Mesendoderm (in vitro differentiated cells): ENCODE data around the gene TPRG1L.
A peak's percentile ranks its signal among the peaks of the same experiment; 100 is the strongest.

ENCODE experiments used
- DNase-seq: peaks from one replicate; pipeline ENCODE4 v3.0.0; 2013
- H2AK5ac ChIP-seq: 2 replicates; pipeline ENCODE4 v1.6.1; 2013; ENCODE audit warnings: low read length, inconsistent platforms
- H2BK120ac ChIP-seq: 2 replicates; pipeline ENCODE4 v1.6.1; 2013; ENCODE audit warnings: low read depth, mild to moderate bottlenecking, low read length, moderate library complexity, mixed read lengths
- H2BK15ac ChIP-seq: replicated peaks from 2 replicates; pipeline ENCODE4 v1.6.1; 2013; ENCODE audit warnings: low read depth, mild to moderate bottlenecking, moderate library complexity
- H2BK5ac ChIP-seq: 2 replicates; pipeline ENCODE4 v1.6.1; 2013; ENCODE audit warnings: low read length, inconsistent platforms
- H3K18ac ChIP-seq: 2 replicates; pipeline ENCODE4 v1.6.1; 2013; ENCODE audit warnings: mild to moderate bottlenecking, low read length, mixed read lengths
- H3K23ac ChIP-seq: one replicate; pipeline ENCODE4 v1.6.1; 2013; ENCODE audit warnings: low read length
- H3K27ac ChIP-seq: 2 replicates; pipeline ENCODE4 v1.5.1; 2013; ENCODE audit warnings: low read depth, mild to moderate bottlenecking, inconsistent platforms, low read length, moderate library complexity
- H3K27me3 ChIP-seq: 2 replicates; pipeline ENCODE4 v1.6.1; 2013; ENCODE audit warnings: low read length, control low read depth, mild to moderate bottlenecking, inconsistent platforms; ENCODE audit not compliant: insufficient read depth, poor library complexity
- H3K36me3 ChIP-seq: 2 replicates; pipeline ENCODE4 v1.6.1; 2013; ENCODE audit warnings: low read length, inconsistent platforms; ENCODE audit not compliant: control insufficient read depth, insufficient read depth
- H3K4ac ChIP-seq: one replicate; pipeline ENCODE4 v1.6.1; 2013; ENCODE audit warnings: low read depth, mild to moderate bottlenecking, low read length, moderate library complexity
- H3K4me1 ChIP-seq: 2 replicates; pipeline ENCODE4 v1.6.1; 2013; ENCODE audit warnings: low read depth, low read length, inconsistent platforms; ENCODE audit not compliant: control insufficient read depth
- H3K4me2 ChIP-seq: 2 replicates; pipeline ENCODE4 v1.6.1; 2013; ENCODE audit warnings: low read length
- H3K4me3 ChIP-seq: 2 replicates; pipeline ENCODE4 v1.5.1; 2013; ENCODE audit warnings: mild to moderate bottlenecking, low read length
- H3K56ac ChIP-seq: one replicate; pipeline ENCODE4 v1.6.1; 2013; ENCODE audit warnings: low read length
- H3K79me1 ChIP-seq: 2 replicates; pipeline ENCODE4 v1.6.1; 2013; ENCODE audit warnings: low read length, inconsistent platforms
- H3K79me2 ChIP-seq: 2 replicates; pipeline ENCODE4 v1.6.1; 2013; ENCODE audit warnings: mild to moderate bottlenecking, low read length; ENCODE audit not compliant: control insufficient read depth, insufficient read depth
- H3K9ac ChIP-seq: 2 replicates; pipeline ENCODE4 v1.6.1; 2013; ENCODE audit warnings: low read length, inconsistent platforms
- H4K5ac ChIP-seq: one replicate; pipeline ENCODE4 v1.6.1; 2013; ENCODE audit warnings: low read length
- H4K8ac ChIP-seq: one replicate; pipeline ENCODE4 v1.6.1; 2013; ENCODE audit warnings: low read depth, mild to moderate bottlenecking, control low read depth, low read length, moderate library complexity
- WGBS: extraction: QIAGEN DNeasy Blood & Tissue Kit; methylation state at CpG from one replicate; pipeline ENCODE4 v1.1.7; 2013; ENCODE audit warnings: low lambda C conversion rate, missing lambda C conversion rate; ENCODE audit not compliant: insufficient coverage; ENCODE audit errors: extremely low coverage; 5-methylcytosine and 5-hydroxymethylcytosine counted together

Gene TPRG1L

DNA sequence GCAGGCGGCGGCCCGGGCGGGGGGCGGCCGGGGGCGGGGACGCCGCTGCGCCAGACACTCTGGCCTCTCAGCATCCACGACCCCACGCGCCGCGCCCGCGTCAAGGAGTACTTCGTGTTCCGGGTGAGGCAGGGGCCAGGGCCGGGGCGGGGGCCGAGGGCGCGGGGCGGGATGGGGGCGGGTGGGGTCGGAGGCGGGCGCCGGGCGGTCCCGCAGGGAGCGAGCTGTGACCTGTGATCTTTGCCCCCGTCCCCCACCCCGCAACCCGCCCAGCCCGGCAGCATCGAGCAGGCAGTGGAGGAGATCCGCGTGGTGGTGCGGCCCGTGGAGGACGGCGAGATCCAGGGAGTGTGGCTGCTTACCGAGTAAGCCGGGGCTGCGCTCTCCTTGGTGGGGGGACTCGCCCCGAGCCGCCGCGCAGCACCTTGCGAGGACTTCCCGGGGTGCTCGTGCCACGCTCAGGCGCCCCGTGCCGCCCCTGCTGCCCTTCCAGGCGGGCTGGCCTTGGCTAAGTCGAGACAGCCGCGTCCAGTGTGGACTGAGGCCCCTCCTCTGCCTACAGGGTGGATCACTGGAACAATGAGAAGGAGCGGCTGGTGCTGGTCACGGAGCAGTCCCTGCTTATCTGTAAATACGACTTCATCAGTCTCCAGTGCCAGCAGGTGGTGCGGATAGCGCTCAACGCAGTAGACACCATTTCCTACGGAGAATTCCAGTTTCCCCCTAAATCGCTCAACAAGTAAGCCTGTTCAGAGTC, 514 bp downstream of the TPRG1L start:
- Histone ChIP-seq H4K8ac (no peak overlapping the region), H3K18ac (peak overlapping the region; percentile 33), H3K4me1 (peaks cover 3% of the 10 kb centered on the region), H3K56ac (peak overlapping the region; percentile 84), H2BK15ac (no peak overlapping the region), H2BK120ac (no peak overlapping the region), H3K4me3 (peak overlapping the region; percentile 68), H3K9ac (peak overlapping the region; percentile 85), H3K23ac (peak overlapping the region; percentile 24), H3K4ac (no peak overlapping the region), H3K79me2 (no peaks in the 10 kb centered on the region), H2BK5ac (no peak overlapping the region), H3K4me2 (peak overlapping the region; percentile 81), H2AK5ac (no peak overlapping the region), H3K36me3 (no peaks in the 10 kb centered on the region), H3K27me3 (no peaks in the 10 kb centered on the region), H4K5ac (no peak overlapping the region), H3K79me1 (peaks cover 3% of the 10 kb centered on the region), H3K27ac (no peak overlapping the region)
- WGBS: no CpG with 5 or more reads among the region's 71 CpGs
- peak; percentile 75 for DNase-seq

DNA sequence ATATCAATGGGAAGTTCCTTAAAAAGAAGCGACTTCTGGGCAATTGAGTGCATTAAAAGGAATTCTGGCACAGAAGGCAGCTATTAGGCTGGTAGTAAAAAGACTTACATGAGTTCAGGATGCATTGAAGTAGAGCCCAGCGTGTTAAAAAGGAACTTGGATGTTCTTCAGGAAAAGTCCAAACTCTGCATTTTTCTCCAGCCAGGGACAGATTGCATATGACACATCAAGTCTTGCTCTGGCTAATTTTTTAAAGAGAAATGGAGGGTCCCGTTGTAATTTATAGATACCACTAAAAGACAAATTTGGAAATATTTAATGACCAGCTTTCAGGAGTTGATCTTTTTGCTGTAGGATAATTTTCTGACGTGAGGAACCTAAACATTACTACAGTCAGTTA, 1.2 kb downstream of the TPRG1L start:
- Histone ChIP-seq H3K4me3 (no peak overlapping the region), H2BK5ac (no peak overlapping the region), H3K36me3 (no peaks in the 10 kb centered on the region), H4K8ac (no peak overlapping the region), H3K79me1 (peaks cover 3% of the 10 kb centered on the region), H2AK5ac (no peak overlapping the region), H3K27ac (no peak overlapping the region), H2BK120ac (no peak overlapping the region), H3K23ac (no peak overlapping the region), H3K79me2 (no peaks in the 10 kb centered on the region), H2BK15ac (no peak overlapping the region), H4K5ac (no peak overlapping the region), H3K4ac (no peak overlapping the region), H3K4me2 (no peak overlapping the region), H3K56ac (no peak overlapping the region), H3K9ac (peak overlapping the region; percentile 85), H3K4me1 (peaks cover 3% of the 10 kb centered on the region), H3K18ac (no peak overlapping the region), H3K27me3 (no peaks in the 10 kb centered on the region)
- WGBS: no CpG with 5 or more reads among the region's 4 CpGs
- DNase-seq: no peak

DNA sequence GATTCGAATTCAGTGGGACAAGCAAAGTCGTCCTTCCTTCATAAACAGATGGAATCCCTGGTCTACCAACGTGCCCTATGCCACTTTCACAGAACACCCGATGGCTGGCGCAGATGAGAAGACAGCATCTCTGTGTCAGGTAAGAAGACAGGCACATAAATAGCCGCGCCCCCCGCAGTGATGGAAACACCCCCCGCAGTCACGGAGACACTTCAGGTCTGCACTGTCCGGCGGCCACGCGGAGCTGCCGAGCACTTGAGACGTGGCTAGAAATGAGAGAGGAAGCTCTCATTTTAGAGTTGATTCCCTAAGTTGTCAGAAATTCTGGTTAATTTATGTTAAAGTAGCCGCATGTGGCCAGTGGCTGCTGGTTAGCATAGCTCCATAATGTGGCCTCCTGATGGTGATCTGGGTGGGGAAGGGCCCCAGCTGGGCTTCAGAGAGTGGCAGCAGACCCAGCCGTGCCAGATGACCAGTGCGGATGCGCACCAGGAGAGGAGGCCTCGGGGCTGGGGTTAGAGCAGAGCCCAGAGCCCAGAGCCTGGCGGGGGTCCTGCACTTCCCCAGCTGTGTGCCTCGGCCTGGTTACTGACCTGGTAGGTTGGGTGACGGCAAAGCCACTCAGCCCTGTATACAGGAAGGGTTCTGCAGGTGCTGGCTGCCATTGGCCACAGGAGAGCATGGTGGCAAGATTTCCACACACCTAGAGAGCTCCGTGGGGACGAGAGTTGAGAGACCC, 2.9 kb downstream of the TPRG1L start:
- Histone ChIP-seq H3K79me1 (peaks cover 3% of the 10 kb centered on the region), H3K27ac (no peak overlapping the region), H3K79me2 (no peaks in the 10 kb centered on the region), H3K23ac (no peak overlapping the region), H2BK5ac (no peak overlapping the region), H4K5ac (no peak overlapping the region), H3K4me1 (peaks cover 3% of the 10 kb centered on the region), H3K4ac (no peak overlapping the region), H3K4me2 (no peak overlapping the region), H3K4me3 (no peak overlapping the region), H3K9ac (no peak overlapping the region), H2AK5ac (no peak overlapping the region), H3K56ac (no peak overlapping the region), H2BK120ac (no peak overlapping the region), H4K8ac (no peak overlapping the region), H2BK15ac (no peak overlapping the region), H3K18ac (no peak overlapping the region), H3K36me3 (no peaks in the 10 kb centered on the region), H3K27me3 (no peaks in the 10 kb centered on the region)
- DNase-seq: no peak
- no CpG with 5 or more reads among the region's 26 CpGs for WGBS

DNA sequence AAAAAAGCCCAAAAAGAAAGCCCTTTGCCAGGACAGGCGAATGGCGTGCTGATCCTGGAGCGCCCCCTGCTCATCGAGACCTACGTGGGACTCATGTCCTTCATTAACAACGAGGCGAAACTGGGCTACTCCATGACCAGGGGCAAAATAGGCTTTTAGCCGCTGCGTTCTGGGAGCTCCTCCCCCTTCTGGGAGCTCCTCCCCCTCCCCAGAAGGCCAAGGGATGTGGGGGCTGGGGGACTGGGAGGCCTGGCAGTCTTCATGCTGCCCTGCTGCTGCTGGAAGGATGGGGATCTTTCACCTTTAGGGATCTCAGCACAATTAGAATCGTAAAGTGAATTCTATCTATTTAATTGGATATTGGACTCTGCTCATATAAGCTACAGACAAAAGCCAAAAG, 3.6 kb downstream of the TPRG1L start:
- Histone ChIP-seq H3K9ac (no peak overlapping the region), H3K27me3 (no peaks in the 10 kb centered on the region), H2BK5ac (no peak overlapping the region), H3K4me3 (no peak overlapping the region), H3K4me2 (no peak overlapping the region), H3K79me2 (no peaks in the 10 kb centered on the region), H2BK120ac (no peak overlapping the region), H3K4me1 (peaks cover 3% of the 10 kb centered on the region), H3K18ac (no peak overlapping the region), H3K79me1 (peaks cover 3% of the 10 kb centered on the region), H4K8ac (no peak overlapping the region), H4K5ac (no peak overlapping the region), H3K36me3 (no peaks in the 10 kb centered on the region), H3K56ac (no peak overlapping the region), H2BK15ac (no peak overlapping the region), H2AK5ac (no peak overlapping the region), H3K4ac (no peak overlapping the region), H3K27ac (no peak overlapping the region), H3K23ac (no peak overlapping the region)
- WGBS: no CpG with 5 or more reads among the region's 10 CpGs
- DNase-seq: peak; percentile 11

DNA sequence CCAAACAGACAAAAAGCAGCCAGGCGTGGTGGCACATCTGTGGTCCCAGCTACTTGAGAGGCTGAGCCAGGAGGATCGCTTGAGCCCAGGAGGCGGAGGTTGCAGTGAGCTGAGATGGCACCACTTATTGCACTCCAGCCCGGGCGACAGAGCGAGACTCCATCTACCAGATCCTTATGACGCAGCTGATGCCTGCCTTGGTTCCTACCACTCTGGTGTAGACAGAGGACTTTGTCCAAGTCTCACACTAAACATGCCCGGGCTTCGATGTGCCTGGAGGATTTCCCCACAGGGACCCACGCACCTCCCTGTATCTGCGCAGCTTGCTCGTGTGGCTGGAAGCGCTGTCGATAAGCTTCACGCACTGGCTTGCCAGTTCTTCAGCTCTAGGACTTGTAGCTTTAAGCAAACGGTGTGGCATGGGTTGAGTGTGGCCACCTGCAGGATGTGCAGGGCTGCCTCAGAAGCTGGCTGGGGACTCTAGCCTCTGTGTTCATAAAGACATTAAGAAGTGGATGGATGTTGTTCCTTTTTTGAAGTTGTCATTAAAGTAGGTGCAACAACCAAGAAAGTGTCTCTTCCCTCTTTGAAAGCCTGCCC, 4.8 kb downstream of the TPRG1L start:
- no peak overlapping the region for H3K4me2 ChIP-seq
- no peak overlapping the region for H3K56ac ChIP-seq
- no peak overlapping the region for H2AK5ac ChIP-seq
- no peak overlapping the region for H2BK15ac ChIP-seq
- no peak overlapping the region for H3K23ac ChIP-seq
- no peaks in the 10 kb centered on the region for H3K36me3 ChIP-seq
- no CpG with 5 or more reads among the region's 16 CpGs for WGBS
- no peak for DNase-seq
- H4K8ac ChIP-seq: no peak overlapping the region
- no peak overlapping the region for H3K4me3 ChIP-seq
- no peak overlapping the region for H3K18ac ChIP-seq
- H3K4ac ChIP-seq: no peak overlapping the region
- H3K27ac ChIP-seq: no peak overlapping the region
- no peak overlapping the region for H4K5ac ChIP-seq
- peaks cover 3% of the 10 kb centered on the region for H3K79me1 ChIP-seq
- H2BK5ac ChIP-seq: no peak overlapping the region
- H3K4me1 ChIP-seq: peaks cover 3% of the 10 kb centered on the region
- H2BK120ac ChIP-seq: no peak overlapping the region
- no peaks in the 10 kb centered on the region for H3K27me3 ChIP-seq
- H3K79me2 ChIP-seq: no peaks in the 10 kb centered on the region
- no peak overlapping the region for H3K9ac ChIP-seq
